ENCODE data around the gene CRNN. TPM values are rescaled to one million over a fixed set of nuclear protein-coding genes. Genes with fewer than 3 reads are reported as not detected.

The CRNN gene
- total RNA-seq, 6 donors from 2014 or later: not detected

DNA sequence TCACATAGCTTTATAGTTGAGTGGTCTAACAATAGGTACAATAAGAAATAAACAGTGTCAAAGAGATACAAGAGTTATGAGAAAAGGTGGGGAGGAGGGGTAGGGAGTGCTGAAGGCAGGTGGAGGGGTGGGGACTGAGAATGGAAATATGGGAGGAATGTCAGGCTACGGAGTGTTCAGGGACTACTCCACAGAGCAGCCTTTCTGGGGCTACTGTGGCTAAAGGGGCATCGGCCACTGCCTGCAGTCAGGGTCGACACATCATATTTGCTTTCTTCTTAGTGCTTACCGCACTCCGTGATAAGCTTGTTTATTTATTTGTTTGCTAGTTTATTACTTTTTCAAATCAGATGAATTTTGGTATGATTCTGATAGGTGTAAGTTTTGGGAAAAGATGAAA, 34.4 kb upstream of the CRNN start:
- H3K4me1 ChIP-seq: no peaks in the 10 kb centered on the region
- no peaks in the 10 kb centered on the region for H3K27me3 ChIP-seq
- no peak for DNase-seq
- no peaks in the 10 kb centered on the region for H3K9me3 ChIP-seq
- ATAC-seq (ENCODE audit: low FRiP score in 2 of 2): no peak
- 78 to 83% methylated on average over 5 of the region's 5 CpGs for WGBS, 2 donors
- H3K4me3 ChIP-seq: no peak overlapping the region
- no peak overlapping the region for H3K27ac ChIP-seq
- H3K36me3 ChIP-seq: no peaks in the 10 kb centered on the region
- TF ChIP-seq, protein P1, sequence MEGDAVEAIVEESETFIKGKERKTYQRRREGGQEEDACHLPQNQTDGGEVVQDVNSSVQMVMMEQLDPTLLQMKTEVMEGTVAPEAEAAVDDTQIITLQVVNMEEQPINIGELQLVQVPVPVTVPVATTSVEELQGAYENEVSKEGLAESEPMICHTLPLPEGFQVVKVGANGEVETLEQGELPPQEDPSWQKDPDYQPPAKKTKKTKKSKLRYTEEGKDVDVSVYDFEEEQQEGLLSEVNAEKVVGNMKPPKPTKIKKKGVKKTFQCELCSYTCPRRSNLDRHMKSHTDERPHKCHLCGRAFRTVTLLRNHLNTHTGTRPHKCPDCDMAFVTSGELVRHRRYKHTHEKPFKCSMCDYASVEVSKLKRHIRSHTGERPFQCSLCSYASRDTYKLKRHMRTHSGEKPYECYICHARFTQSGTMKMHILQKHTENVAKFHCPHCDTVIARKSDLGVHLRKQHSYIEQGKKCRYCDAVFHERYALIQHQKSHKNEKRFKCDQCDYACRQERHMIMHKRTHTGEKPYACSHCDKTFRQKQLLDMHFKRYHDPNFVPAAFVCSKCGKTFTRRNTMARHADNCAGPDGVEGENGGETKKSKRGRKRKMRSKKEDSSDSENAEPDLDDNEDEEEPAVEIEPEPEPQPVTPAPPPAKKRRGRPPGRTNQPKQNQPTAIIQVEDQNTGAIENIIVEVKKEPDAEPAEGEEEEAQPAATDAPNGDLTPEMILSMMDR (IDR thresholded peaks at IDR 0.05): no peak
- TF ChIP-seq POLR2A (IDR thresholded peaks at IDR 0.05): no peak
- no peak for TF ChIP-seq POLR2AphosphoS5 (IDR thresholded peaks at IDR 0.05)
- no peak for TF ChIP-seq EP300 (IDR thresholded peaks at IDR 0.05)

DNA sequence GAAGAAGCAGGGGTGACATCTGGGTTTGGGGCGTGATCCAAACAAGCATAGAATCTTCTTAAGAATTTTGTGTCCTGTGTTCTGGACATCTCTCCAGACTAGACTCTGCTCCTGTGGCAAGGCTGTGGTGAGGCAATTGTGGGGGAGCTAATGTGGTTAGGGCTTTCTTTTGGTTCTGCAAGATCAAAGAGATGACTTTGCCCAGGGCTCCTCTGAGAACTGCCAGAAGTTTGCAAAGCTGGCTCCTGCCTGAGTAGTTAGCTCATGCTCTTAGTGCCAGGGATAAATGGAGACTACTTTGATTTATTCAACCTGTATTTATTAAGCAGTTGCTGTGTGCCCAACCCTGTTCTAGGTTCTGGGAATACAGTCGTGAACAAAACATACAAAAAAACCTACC, 34.0 kb upstream of the CRNN start:
- WGBS, 2 donors: 21 to 68% methylated on average over 2 of the region's 2 CpGs
- Histone ChIP-seq H3K4me1 (no peaks in the 10 kb centered on the region), H3K27me3 (no peaks in the 10 kb centered on the region), H3K4me3 (no peak overlapping the region), H3K27ac (no peak overlapping the region), H3K9me3 (no peaks in the 10 kb centered on the region), H3K36me3 (no peaks in the 10 kb centered on the region)
- DNase-seq (no peak), ATAC-seq (ENCODE audit: low FRiP score in 2 of 2) (no peak)
- TF ChIP-seq POLR2A (IDR thresholded peaks at IDR 0.05) (no peak), POLR2AphosphoS5 (IDR thresholded peaks at IDR 0.05) (no peak), EP300 (IDR thresholded peaks at IDR 0.05) (no peak)
- TF ChIP-seq, protein P1 (IDR thresholded peaks at IDR 0.05): no peak

DNA sequence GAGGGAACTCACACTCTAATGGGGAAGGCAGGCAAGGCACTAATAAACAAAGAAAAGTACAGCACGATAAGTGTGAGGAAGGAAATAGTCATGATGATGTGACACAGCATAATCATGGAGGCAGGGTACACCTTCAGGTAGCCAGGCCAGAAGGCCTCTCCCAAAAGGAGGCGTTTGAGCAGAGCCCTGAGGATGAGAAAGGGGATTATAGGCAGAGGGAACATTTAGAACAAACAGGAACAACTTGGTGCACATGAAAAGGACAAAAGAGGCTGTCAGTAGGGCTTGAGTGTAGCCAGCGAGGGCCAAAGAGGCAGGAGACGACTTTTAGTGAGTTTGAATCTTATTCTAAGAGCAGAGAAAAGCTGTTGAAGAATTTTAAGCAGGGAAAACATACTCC, 33.4 kb upstream of the CRNN start:
- no peak overlapping the region for H3K4me3 ChIP-seq
- H3K27ac ChIP-seq: no peak overlapping the region
- no peak for ATAC-seq (ENCODE audit: low FRiP score in 2 of 2)
- DNase-seq: no peak
- no peaks in the 10 kb centered on the region for H3K9me3 ChIP-seq
- TF ChIP-seq EP300 (IDR thresholded peaks at IDR 0.05) (no peak), POLR2AphosphoS5 (IDR thresholded peaks at IDR 0.05) (no peak), POLR2A (IDR thresholded peaks at IDR 0.05) (no peak)
- TF ChIP-seq, protein P1 (IDR thresholded peaks at IDR 0.05): no peak
- H3K36me3 ChIP-seq: no peaks in the 10 kb centered on the region
- 66 to 75% methylated on average over 4 of the region's 4 CpGs for WGBS, 2 donors
- H3K27me3 ChIP-seq: no peaks in the 10 kb centered on the region
- peaks cover 0 to 4% (median 0%) of the 10 kb centered on the region in 4 donors for H3K4me1 ChIP-seq

DNA sequence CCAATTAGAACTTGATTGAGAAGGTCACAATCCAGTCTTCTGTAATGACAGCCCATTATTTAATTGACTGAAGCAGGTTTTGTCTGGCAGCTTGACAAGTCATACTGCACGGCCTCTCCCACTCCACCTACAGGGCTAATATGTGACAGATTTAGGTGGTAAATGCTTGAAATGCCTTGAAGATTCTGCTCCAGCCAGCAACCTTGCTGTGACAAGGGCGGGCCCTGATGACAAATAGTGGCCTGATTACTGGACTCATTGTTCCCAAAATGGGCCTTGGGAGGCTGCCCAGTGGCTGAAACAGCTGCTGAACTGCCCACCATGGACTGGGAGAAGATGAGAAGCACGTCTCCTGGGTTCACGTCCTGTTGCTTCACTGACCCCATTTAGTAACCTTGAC, 30.0 kb upstream of the CRNN start:
- TF ChIP-seq, protein P1 (IDR thresholded peaks at IDR 0.05): no peak
- TF ChIP-seq POLR2A (IDR thresholded peaks at IDR 0.05) (no peak), POLR2AphosphoS5 (IDR thresholded peaks at IDR 0.05) (no peak), EP300 (IDR thresholded peaks at IDR 0.05) (no peak)
- Histone ChIP-seq H3K27ac (no peak overlapping the region), H3K4me3 (no peak overlapping the region), H3K9me3 (no peaks in the 10 kb centered on the region), H3K4me1 (peaks cover 0 to 8% (median 3%) of the 10 kb centered on the region in 4 donors), H3K27me3 (no peaks in the 10 kb centered on the region), H3K36me3 (no peaks in the 10 kb centered on the region)
- ATAC-seq (ENCODE audit: low FRiP score in 2 of 2) (no peak), DNase-seq (no peak)
- 53 to 54% methylated on average over 4 of the region's 4 CpGs for WGBS, 2 donors

DNA sequence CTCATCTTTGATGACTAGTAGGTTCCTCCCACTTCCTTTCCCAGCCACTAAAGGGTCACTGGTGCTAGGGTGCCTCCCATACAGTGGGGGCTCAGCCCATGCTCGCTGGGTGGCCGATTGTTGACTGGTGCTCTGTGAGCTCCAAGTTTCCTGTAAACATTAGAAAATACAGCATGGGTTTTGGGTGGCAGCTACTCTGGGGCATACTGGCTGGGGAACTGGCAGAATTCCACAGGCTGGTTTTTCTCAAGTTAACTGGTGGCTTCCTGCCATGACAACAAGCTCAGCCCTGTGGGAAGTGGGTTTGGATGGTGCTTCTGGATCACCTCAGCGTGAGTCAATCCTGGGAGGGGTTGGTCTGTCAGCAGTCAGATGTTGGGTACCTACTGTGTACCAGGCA, 28.7 kb upstream of the CRNN start:
- Histone ChIP-seq H3K27me3 (no peaks in the 10 kb centered on the region), H3K36me3 (no peaks in the 10 kb centered on the region), H3K9me3 (no peaks in the 10 kb centered on the region), H3K4me3 (no peak overlapping the region), H3K4me1 (peaks cover 0 to 8% (median 3%) of the 10 kb centered on the region in 4 donors), H3K27ac (peak overlapping the region in 1 of 4 donors; percentile 3)
- DNase-seq: peak in 1 of 2 donors; percentile 44
- TF ChIP-seq POLR2A (IDR thresholded peaks at IDR 0.05): no peak
- TF ChIP-seq POLR2AphosphoS5 (IDR thresholded peaks at IDR 0.05): peak in 1 of 2 donors; percentile 6
- no peak for TF ChIP-seq EP300 (IDR thresholded peaks at IDR 0.05)
- no peak for ATAC-seq (ENCODE audit: low FRiP score in 2 of 2)
- WGBS, 2 donors: 13 to 37% methylated on average over 3 of the region's 3 CpGs

Measured in upper lobe of left lung (tissue), 6 donors.